ENCODE measurements around the gene PIGS. TPM values are rescaled to one million over a fixed set of nuclear protein-coding genes. Genes with fewer than 3 reads are reported as not detected.

The PIGS gene
- total and polyA plus RNA-seq, 4 donors, result 7.3 to 29.5 (median 13.3) TPM

DNA sequence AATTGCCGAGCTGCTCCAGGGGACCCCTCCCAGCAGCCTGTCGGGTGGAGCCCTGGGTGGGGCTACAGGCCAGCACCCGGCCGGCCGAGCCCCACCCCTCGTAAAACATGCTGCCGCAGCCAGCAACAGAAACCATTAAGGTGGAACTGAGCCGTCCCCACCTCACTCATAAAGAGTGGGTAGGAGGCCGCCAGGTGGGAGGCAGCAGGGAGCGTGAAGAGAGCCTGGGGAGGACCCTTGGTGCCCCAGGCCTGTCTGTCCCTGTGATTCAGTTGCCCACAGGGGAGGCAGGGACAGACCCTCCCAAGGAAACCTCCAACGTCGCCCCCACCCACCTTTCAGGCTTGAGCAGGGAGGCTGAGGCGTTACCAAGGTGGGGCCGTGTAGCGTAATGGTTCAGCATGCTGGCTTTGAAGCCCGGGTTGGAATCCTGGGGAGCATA, 56.7 kb downstream of the PIGS start:
- Histone ChIP-seq H3K27me3 (ENCODE audit: control insufficient read depth in 4 of 4, insufficient read depth in 4 of 4, low read length in 3 of 4) (no peaks in the 10 kb centered on the region), H3K4me3 (ENCODE audit: low read depth in 1 of 3, low read length in 3 of 3) (no peak overlapping the region), H3K27ac (ENCODE audit: low read depth in 1 of 2, low read length in 2 of 2) (no peak overlapping the region), H3K9me3 (ENCODE audit: control insufficient read depth in 4 of 4, low read length in 3 of 4) (no peaks in the 10 kb centered on the region), H3K4me1 (ENCODE audit: control insufficient read depth in 4 of 4, insufficient read depth in 4 of 4, low read length in 3 of 4) (no peaks in the 10 kb centered on the region), H3K9ac (ENCODE audit: low read depth in 1 of 2, low read length in 2 of 2) (no peak overlapping the region), H3K36me3 (ENCODE audit: control insufficient read depth in 4 of 4, insufficient read depth in 3 of 4, low read depth in 1 of 4, low read length in 3 of 4) (no peaks in the 10 kb centered on the region)
- DNase-seq (ENCODE audit: low spot score), result no peak
- 66% methylated on average over 16 of the region's 16 CpGs for WGBS
- TF ChIP-seq NR2F2 (IDR thresholded peaks at IDR 0.05) (no peak), YY1 (IDR thresholded peaks at IDR 0.05) (no peak), RXRA (IDR thresholded peaks at IDR 0.05) (no peak), FOXA1 (IDR thresholded peaks at IDR 0.05) (no peak), HNF4A (conservative IDR thresholded peaks at IDR 0.05) (no peak), GABPA (IDR thresholded peaks at IDR 0.05 in 1 of 2, conservative IDR thresholded peaks at IDR 0.05 in 1 of 2) (no peak), HNF4G (IDR thresholded peaks at IDR 0.05) (no peak), JUND (IDR thresholded peaks at IDR 0.05) (no peak), SP1 (IDR thresholded peaks at IDR 0.05) (no peak)
- TF ChIP-seq, protein P1, sequence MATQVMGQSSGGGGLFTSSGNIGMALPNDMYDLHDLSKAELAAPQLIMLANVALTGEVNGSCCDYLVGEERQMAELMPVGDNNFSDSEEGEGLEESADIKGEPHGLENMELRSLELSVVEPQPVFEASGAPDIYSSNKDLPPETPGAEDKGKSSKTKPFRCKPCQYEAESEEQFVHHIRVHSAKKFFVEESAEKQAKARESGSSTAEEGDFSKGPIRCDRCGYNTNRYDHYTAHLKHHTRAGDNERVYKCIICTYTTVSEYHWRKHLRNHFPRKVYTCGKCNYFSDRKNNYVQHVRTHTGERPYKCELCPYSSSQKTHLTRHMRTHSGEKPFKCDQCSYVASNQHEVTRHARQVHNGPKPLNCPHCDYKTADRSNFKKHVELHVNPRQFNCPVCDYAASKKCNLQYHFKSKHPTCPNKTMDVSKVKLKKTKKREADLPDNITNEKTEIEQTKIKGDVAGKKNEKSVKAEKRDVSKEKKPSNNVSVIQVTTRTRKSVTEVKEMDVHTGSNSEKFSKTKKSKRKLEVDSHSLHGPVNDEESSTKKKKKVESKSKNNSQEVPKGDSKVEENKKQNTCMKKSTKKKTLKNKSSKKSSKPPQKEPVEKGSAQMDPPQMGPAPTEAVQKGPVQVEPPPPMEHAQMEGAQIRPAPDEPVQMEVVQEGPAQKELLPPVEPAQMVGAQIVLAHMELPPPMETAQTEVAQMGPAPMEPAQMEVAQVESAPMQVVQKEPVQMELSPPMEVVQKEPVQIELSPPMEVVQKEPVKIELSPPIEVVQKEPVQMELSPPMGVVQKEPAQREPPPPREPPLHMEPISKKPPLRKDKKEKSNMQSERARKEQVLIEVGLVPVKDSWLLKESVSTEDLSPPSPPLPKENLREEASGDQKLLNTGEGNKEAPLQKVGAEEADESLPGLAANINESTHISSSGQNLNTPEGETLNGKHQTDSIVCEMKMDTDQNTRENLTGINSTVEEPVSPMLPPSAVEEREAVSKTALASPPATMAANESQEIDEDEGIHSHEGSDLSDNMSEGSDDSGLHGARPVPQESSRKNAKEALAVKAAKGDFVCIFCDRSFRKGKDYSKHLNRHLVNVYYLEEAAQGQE (IDR thresholded peaks at IDR 0.05), result no peak
- TF ChIP-seq, protein P2, sequence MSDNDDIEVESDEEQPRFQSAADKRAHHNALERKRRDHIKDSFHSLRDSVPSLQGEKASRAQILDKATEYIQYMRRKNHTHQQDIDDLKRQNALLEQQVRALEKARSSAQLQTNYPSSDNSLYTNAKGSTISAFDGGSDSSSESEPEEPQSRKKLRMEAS (IDR thresholded peaks at IDR 0.05), result no peak
- TF ChIP-seq, protein P3, sequence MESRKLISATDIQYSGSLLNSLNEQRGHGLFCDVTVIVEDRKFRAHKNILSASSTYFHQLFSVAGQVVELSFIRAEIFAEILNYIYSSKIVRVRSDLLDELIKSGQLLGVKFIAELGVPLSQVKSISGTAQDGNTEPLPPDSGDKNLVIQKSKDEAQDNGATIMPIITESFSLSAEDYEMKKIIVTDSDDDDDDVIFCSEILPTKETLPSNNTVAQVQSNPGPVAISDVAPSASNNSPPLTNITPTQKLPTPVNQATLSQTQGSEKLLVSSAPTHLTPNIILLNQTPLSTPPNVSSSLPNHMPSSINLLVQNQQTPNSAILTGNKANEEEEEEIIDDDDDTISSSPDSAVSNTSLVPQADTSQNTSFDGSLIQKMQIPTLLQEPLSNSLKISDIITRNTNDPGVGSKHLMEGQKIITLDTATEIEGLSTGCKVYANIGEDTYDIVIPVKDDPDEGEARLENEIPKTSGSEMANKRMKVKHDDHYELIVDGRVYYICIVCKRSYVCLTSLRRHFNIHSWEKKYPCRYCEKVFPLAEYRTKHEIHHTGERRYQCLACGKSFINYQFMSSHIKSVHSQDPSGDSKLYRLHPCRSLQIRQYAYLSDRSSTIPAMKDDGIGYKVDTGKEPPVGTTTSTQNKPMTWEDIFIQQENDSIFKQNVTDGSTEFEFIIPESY (IDR thresholded peaks at IDR 0.05), result no peak

- H3K27me3 ChIP-seq (ENCODE audit: control insufficient read depth in 4 of 4, insufficient read depth in 4 of 4, low read length in 3 of 4), result no peaks in the 10 kb centered on the region
- no peak overlapping the region for H3K27ac ChIP-seq (ENCODE audit: low read depth in 1 of 2, low read length in 2 of 2)
- no peaks in the 10 kb centered on the region for H3K4me1 ChIP-seq (ENCODE audit: control insufficient read depth in 4 of 4, insufficient read depth in 4 of 4, low read length in 3 of 4)
- no peak overlapping the region for H3K9ac ChIP-seq (ENCODE audit: low read depth in 1 of 2, low read length in 2 of 2)
- no peaks in the 10 kb centered on the region for H3K9me3 ChIP-seq (ENCODE audit: control insufficient read depth in 4 of 4, low read length in 3 of 4)
- WGBS, result 77% methylated on average over 7 of the region's 7 CpGs
- no peak for DNase-seq (ENCODE audit: low spot score)
- H3K4me3 ChIP-seq (ENCODE audit: low read depth in 1 of 3, low read length in 3 of 3), result no peak overlapping the region
- H3K36me3 ChIP-seq (ENCODE audit: control insufficient read depth in 4 of 4, insufficient read depth in 3 of 4, low read depth in 1 of 4, low read length in 3 of 4), result no peaks in the 10 kb centered on the region
- TF ChIP-seq FOXA1 (IDR thresholded peaks at IDR 0.05) (no peak), CTCF (IDR thresholded peaks at IDR 0.05; ENCODE audit: low read depth, low read length, missing input control) (no peak), SP1 (IDR thresholded peaks at IDR 0.05) (no peak), NR2F2 (IDR thresholded peaks at IDR 0.05) (no peak), YY1 (IDR thresholded peaks at IDR 0.05) (no peak), GABPA (IDR thresholded peaks at IDR 0.05 in 1 of 2, conservative IDR thresholded peaks at IDR 0.05 in 1 of 2) (no peak), TAF1 (conservative IDR thresholded peaks at IDR 0.05) (no peak), RAD21 (IDR thresholded peaks at IDR 0.05) (no peak), EGR1 (IDR thresholded peaks at IDR 0.05; ENCODE audit: low read depth in 2 of 2) (no peak), JUND (IDR thresholded peaks at IDR 0.05) (no peak), RXRA (IDR thresholded peaks at IDR 0.05) (no peak), FOXA2 (IDR thresholded peaks at IDR 0.05) (no peak), HNF4G (IDR thresholded peaks at IDR 0.05) (no peak)
- TF ChIP-seq, protein P2 (IDR thresholded peaks at IDR 0.05), result no peak
- TF ChIP-seq, protein P3 (IDR thresholded peaks at IDR 0.05), result no peak
- TF ChIP-seq, protein P1 (IDR thresholded peaks at IDR 0.05), result no peak
- TF ChIP-seq, protein P4, sequence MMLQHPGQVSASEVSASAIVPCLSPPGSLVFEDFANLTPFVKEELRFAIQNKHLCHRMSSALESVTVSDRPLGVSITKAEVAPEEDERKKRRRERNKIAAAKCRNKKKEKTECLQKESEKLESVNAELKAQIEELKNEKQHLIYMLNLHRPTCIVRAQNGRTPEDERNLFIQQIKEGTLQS (IDR thresholded peaks at IDR 0.05), result no peak
Observed at GRCh38 chr17:28513476-28513875, 57.8 kb downstream of the PIGS start.
